ENCODE data around the gene TRAPPC14. TPM values are rescaled to one million over a fixed set of nuclear protein-coding genes. Genes with fewer than 3 reads are reported as not detected.

The TRAPPC14 gene
- total and polyA plus RNA-seq, 7 donors = 3.9 to 39.3 (median 11.6) TPM

- H3K36me3 ChIP-seq = peaks cover 28 to 93% (median 52%) of the 10 kb centered on the region in 4 donors
- WGBS, 2 donors = 90 to 91% methylated on average over 25 of the region's 25 CpGs
These were observed 51.3 kb downstream of the TRAPPC14 start for GRCh38 chr7:100107125-100107737.

GRCh38 chr7:100106633-100107032 is 51.9 kb downstream of the TRAPPC14 start:
- H3K27ac ChIP-seq = no peak overlapping the region
- peaks cover 22 to 87% (median 48%) of the 10 kb centered on the region in 4 donors for H3K36me3 ChIP-seq
- intact Hi-C loops (cut with DNase I) = no loop called here
- H3K4me1 ChIP-seq = peaks cover 0 to 13% (median 8%) of the 10 kb centered on the region in 4 donors
- 84 to 89% methylated on average over 17 of the region's 17 CpGs for WGBS, 2 donors
- no peak for DNase-seq
- no peak overlapping the region for H3K4me3 ChIP-seq
- H3K9me3 ChIP-seq = no peaks in the 10 kb centered on the region
- TF ChIP-seq EP300 (IDR thresholded peaks at IDR 0.05) = no peak
- TF ChIP-seq POLR2AphosphoS5 (IDR thresholded peaks at IDR 0.05) = no peak
- TF ChIP-seq CTCF (IDR thresholded peaks at IDR 0.05) = no peak
- no peak for TF ChIP-seq POLR2A (IDR thresholded peaks at IDR 0.05)
- no peaks in the 10 kb centered on the region for H3K27me3 ChIP-seq

More at GRCh38 chr7:100107125-100107737, 51.3 kb downstream of the TRAPPC14 start:
- H3K9me3 ChIP-seq = no peaks in the 10 kb centered on the region
- TF ChIP-seq POLR2AphosphoS5 (IDR thresholded peaks at IDR 0.05) = no peak
- TF ChIP-seq POLR2A (IDR thresholded peaks at IDR 0.05) = no peak
- TF ChIP-seq CTCF (IDR thresholded peaks at IDR 0.05) = no peak
- TF ChIP-seq EP300 (IDR thresholded peaks at IDR 0.05) = no peak
- H3K27me3 ChIP-seq = no peaks in the 10 kb centered on the region
- H3K4me1 ChIP-seq = peaks cover 0 to 8% (median 6%) of the 10 kb centered on the region in 4 donors
- intact Hi-C loops (cut with DNase I) = no loop called here
- DNase-seq = no peak
- H3K27ac ChIP-seq = no peak overlapping the region
- no peak overlapping the region for H3K4me3 ChIP-seq

GRCh38 chr7:100105534-100105933 is 53.0 kb downstream of the TRAPPC14 start:
- intact Hi-C loops (cut with DNase I) = no loop called here
- TF ChIP-seq POLR2A (IDR thresholded peaks at IDR 0.05) (no peak), CTCF (IDR thresholded peaks at IDR 0.05) (no peak), EP300 (IDR thresholded peaks at IDR 0.05) (no peak), POLR2AphosphoS5 (IDR thresholded peaks at IDR 0.05) (no peak)
- WGBS, 2 donors = 94 to 96% methylated on average over 4 of the region's 4 CpGs
- Histone ChIP-seq H3K27ac (no peak overlapping the region), H3K27me3 (no peaks in the 10 kb centered on the region), H3K4me3 (no peak overlapping the region), H3K36me3 (peaks cover 14 to 76% (median 38%) of the 10 kb centered on the region in 4 donors), H3K9me3 (no peaks in the 10 kb centered on the region), H3K4me1 (peaks cover 0 to 18% (median 11%) of the 10 kb centered on the region in 4 donors)
- no peak for DNase-seq

Other genes starting within 250 kb of the TRAPPC14 start
- gene TRIM4, start 239.2 kb downstream of the TRAPPC14 start, total RNA-seq = 10 to 100 TPM; 21.9 to 33.2 (median 29.6) TPM
- 10 to 100 TPM; 12.5 to 18.0 (median 17.4) TPM for gene TRIM4, start 239.2 kb downstream of the TRAPPC14 start, polyA plus RNA-seq
- under 1 TPM in 3 of 4 donors, not detected in 1; 0.33 to 0.95 (median 0.71) TPM for gene GJC3, start 229.1 kb downstream of the TRAPPC14 start, total RNA-seq
- gene GJC3, start 229.1 kb downstream of the TRAPPC14 start, polyA plus RNA-seq = under 1 TPM in 1 of 3 donors, not detected in 2; 0.31 TPM
- 10 to 100 TPM in 1 of 4 donors, 1 to 10 TPM in 2, under 1 TPM in 1; 0.66 to 17.1 (median 4.1) TPM for gene AZGP1, start 182.7 kb downstream of the TRAPPC14 start, total RNA-seq
- 10 to 100 TPM in 1 of 3 donors, 1 to 10 TPM in 2; 4.6 to 10.2 (median 7.9) TPM for gene AZGP1, start 182.7 kb downstream of the TRAPPC14 start, polyA plus RNA-seq
- 10 to 100 TPM; 27.8 to 32.7 (median 31.6) TPM for gene ZKSCAN1, start 143.1 kb downstream of the TRAPPC14 start, total RNA-seq
- 10 to 100 TPM in 2 of 3 donors, 1 to 10 TPM in 1; 8.4 to 22.4 (median 11.3) TPM for gene ZKSCAN1, start 143.1 kb downstream of the TRAPPC14 start, polyA plus RNA-seq
- 10 to 100 TPM; 14.7 to 21.8 (median 17.4) TPM for gene ZSCAN21, start 108.9 kb downstream of the TRAPPC14 start, total RNA-seq
- gene ZSCAN21, start 108.9 kb downstream of the TRAPPC14 start, polyA plus RNA-seq = 1 to 10 TPM; 4.2 to 4.3 (median 4.2) TPM
- 10 to 100 TPM; 17.9 to 28.0 (median 22.6) TPM for gene ZNF3, start 77.0 kb downstream of the TRAPPC14 start, total RNA-seq
- gene ZNF3, start 77.0 kb downstream of the TRAPPC14 start, polyA plus RNA-seq = 10 to 100 TPM; 17.1 to 19.2 (median 18.8) TPM
- 10 to 100 TPM; 58.4 to 87.4 (median 68.4) TPM for gene COPS6, start 69.8 kb downstream of the TRAPPC14 start, total RNA-seq
- gene COPS6, start 69.8 kb downstream of the TRAPPC14 start, polyA plus RNA-seq = 10 to 100 TPM; 80.2 to 91.3 (median 87.1) TPM
- gene MCM7, start 57.3 kb downstream of the TRAPPC14 start, total RNA-seq = 10 to 100 TPM; 30.7 to 43.6 (median 37.4) TPM
- gene MCM7, start 57.3 kb downstream of the TRAPPC14 start, polyA plus RNA-seq = 10 to 100 TPM; 29.6 to 99.3 (median 32.4) TPM
- 10 to 100 TPM; 18.1 to 26.6 (median 20.8) TPM for gene AP4M1, start 57.1 kb downstream of the TRAPPC14 start, total RNA-seq
- gene AP4M1, start 57.1 kb downstream of the TRAPPC14 start, polyA plus RNA-seq = 10 to 100 TPM; 14.6 to 17.3 (median 16.2) TPM
- gene TAF6, start 39.4 kb downstream of the TRAPPC14 start, total RNA-seq = 10 to 100 TPM; 56.6 to 87.8 (median 65.2) TPM
- 10 to 100 TPM; 18.0 to 37.8 (median 18.7) TPM for gene TAF6, start 39.4 kb downstream of the TRAPPC14 start, polyA plus RNA-seq
- gene CNPY4, start 39.1 kb downstream of the TRAPPC14 start, total RNA-seq = 10 to 100 TPM; 13.9 to 26.6 (median 15.5) TPM
- 10 to 100 TPM in 1 of 3 donors, 1 to 10 TPM in 2; 4.4 to 14.2 (median 5.4) TPM for gene CNPY4, start 39.1 kb downstream of the TRAPPC14 start, polyA plus RNA-seq
- gene MBLAC1, start 31.8 kb downstream of the TRAPPC14 start, total RNA-seq = 1 to 10 TPM; 2.5 to 5.8 (median 4.3) TPM
- 1 to 10 TPM; 1.6 to 4.2 (median 2.6) TPM for gene MBLAC1, start 31.8 kb downstream of the TRAPPC14 start, polyA plus RNA-seq
- gene LAMTOR4, start 9.8 kb downstream of the TRAPPC14 start, total RNA-seq = 100 to 1,000 TPM; 222 to 309 (median 264) TPM
- gene LAMTOR4, start 9.8 kb downstream of the TRAPPC14 start, polyA plus RNA-seq = 100 to 1,000 TPM; 409 to 626 (median 469) TPM
- gene GAL3ST4, start 9.9 kb upstream of the TRAPPC14 start, total RNA-seq = 1 to 10 TPM; 1.2 to 6.4 (median 3.1) TPM
- gene GAL3ST4, start 9.9 kb upstream of the TRAPPC14 start, polyA plus RNA-seq = 1 to 10 TPM; 1.2 to 6.2 (median 3.9) TPM
- gene GPC2, start 18.7 kb upstream of the TRAPPC14 start, total RNA-seq = 1 to 10 TPM in 1 of 4 donors, under 1 TPM in 3; 0.41 to 1.7 (median 0.60) TPM
- 1 to 10 TPM in 1 of 3 donors, not detected in 2; 5.3 TPM for gene GPC2, start 18.7 kb upstream of the TRAPPC14 start, polyA plus RNA-seq
- under 1 TPM in 2 of 4 donors, not detected in 2; 0.14 to 0.36 TPM for gene STAG3, start 19.2 kb upstream of the TRAPPC14 start, total RNA-seq
- 10 to 100 TPM in 1 of 3 donors, 1 to 10 TPM in 1, under 1 TPM in 1; 0.92 to 32.6 (median 3.6) TPM for gene STAG3, start 19.2 kb upstream of the TRAPPC14 start, polyA plus RNA-seq
- gene PVRIG, start 61.2 kb upstream of the TRAPPC14 start, total RNA-seq = under 1 TPM in 3 of 4 donors, not detected in 1; 0.16 to 0.95 (median 0.36) TPM
- 10 to 100 TPM in 1 of 3 donors, under 1 TPM in 1, not detected in 1; 0.60 to 12.0 TPM for gene PVRIG, start 61.2 kb upstream of the TRAPPC14 start, polyA plus RNA-seq
- gene SPDYE3, start 149.0 kb upstream of the TRAPPC14 start, total RNA-seq = not detected
- gene SPDYE3, start 149.0 kb upstream of the TRAPPC14 start, polyA plus RNA-seq = under 1 TPM in 1 of 3 donors, not detected in 2; 0.16 TPM
- gene PILRB, start 199.4 kb upstream of the TRAPPC14 start, total RNA-seq = 10 to 100 TPM; 25.3 to 56.2 (median 44.4) TPM
- 10 to 100 TPM in 1 of 3 donors, 1 to 10 TPM in 2; 4.9 to 65.6 (median 7.2) TPM for gene PILRB, start 199.4 kb upstream of the TRAPPC14 start, polyA plus RNA-seq
- 10 to 100 TPM in 1 of 4 donors, 1 to 10 TPM in 3; 5.0 to 10.0 (median 5.9) TPM for gene PILRA, start 214.8 kb upstream of the TRAPPC14 start, total RNA-seq
- 1 to 10 TPM; 5.4 to 6.9 (median 5.5) TPM for gene PILRA, start 214.8 kb upstream of the TRAPPC14 start, polyA plus RNA-seq

Measured in sigmoid colon (tissue), 7 donors.